HL-60 (cell line): ENCODE results near the gene KIAA1671.

Experiments used
- DNase-seq, 2 experiments: peaks; one replicate each; pipeline ENCODE4 v3.0.0-alpha.2; 2010 to 2020; ENCODE audit warnings: low read depth in 1 of 2, low spot score in 1 of 2
- H3K27ac ChIP-seq: fragments of 250-450 bp; sonication (Bioruptor Pico); replicated peaks from 2 replicates; pipeline ENCODE4 v1.5.1; 2020; ENCODE audit warnings: mild to moderate bottlenecking, moderate library complexity
- H3K27me3 ChIP-seq: fragments of 250-450 bp; sonication (Bioruptor Pico); 2 replicates; pipeline ENCODE4 v1.5.1; 2021; ENCODE audit warnings: mild to moderate bottlenecking, moderate library complexity; ENCODE audit not compliant: insufficient read depth, poor library complexity, severe bottlenecking
- H3K4me3 ChIP-seq: replicated peaks from 2 replicates; pipeline ENCODE4 v1.5.1; 2011; ENCODE audit warnings: mild to moderate bottlenecking, control low read depth, low read length; ENCODE audit not compliant: insufficient read depth
- GABPA ChIP-seq: IDR thresholded peaks from 2 replicates; pipeline ENCODE4 v1.6.1; 2012; ENCODE audit warnings: low read depth
- POLR2AphosphoS5 ChIP-seq: IDR thresholded peaks from 2 replicates; pipeline ENCODE4 v1.6.1; 2012; ENCODE audit warnings: low read depth
- SPI1 ChIP-seq: IDR thresholded peaks from 2 replicates; pipeline ENCODE4 v1.6.1; 2012; ENCODE audit warnings: low read depth, mild to moderate bottlenecking, borderline replicate concordance
- TF ChIP-seq, protein P1 (sequence below): IDR thresholded peaks from one replicate; pipeline ENCODE4 v1.5.1; 2011; ENCODE audit warnings: low read length, control low read depth, inconsistent platforms; ENCODE audit not compliant: insufficient read depth
- TF ChIP-seq, protein P2 (sequence below): IDR thresholded peaks from 2 replicates; pipeline ENCODE4 v1.6.1; 2012; ENCODE audit warnings: low read depth; ENCODE audit not compliant: insufficient replicate concordance

Gene KIAA1671

DNA sequence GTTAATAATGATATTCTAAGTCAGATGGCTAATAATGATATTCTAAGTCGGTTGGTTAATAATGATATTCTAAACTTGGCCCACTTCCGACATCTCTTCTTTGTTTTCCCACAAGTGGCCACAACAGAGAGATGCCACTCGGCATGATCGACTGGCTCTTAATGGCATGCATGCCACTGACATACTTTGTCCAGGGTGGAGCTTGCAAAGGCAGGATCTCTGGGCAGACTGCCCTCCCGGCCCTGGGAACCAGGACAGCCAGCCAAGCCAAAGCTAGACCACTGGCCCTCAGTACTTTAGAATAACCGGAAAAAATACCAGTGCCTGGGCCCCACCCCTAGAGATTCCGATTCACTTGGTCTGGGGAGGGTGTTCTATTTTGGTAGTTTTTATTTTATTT lies 78.1 kb downstream of the KIAA1671 start:
- TF ChIP-seq, protein P1, sequence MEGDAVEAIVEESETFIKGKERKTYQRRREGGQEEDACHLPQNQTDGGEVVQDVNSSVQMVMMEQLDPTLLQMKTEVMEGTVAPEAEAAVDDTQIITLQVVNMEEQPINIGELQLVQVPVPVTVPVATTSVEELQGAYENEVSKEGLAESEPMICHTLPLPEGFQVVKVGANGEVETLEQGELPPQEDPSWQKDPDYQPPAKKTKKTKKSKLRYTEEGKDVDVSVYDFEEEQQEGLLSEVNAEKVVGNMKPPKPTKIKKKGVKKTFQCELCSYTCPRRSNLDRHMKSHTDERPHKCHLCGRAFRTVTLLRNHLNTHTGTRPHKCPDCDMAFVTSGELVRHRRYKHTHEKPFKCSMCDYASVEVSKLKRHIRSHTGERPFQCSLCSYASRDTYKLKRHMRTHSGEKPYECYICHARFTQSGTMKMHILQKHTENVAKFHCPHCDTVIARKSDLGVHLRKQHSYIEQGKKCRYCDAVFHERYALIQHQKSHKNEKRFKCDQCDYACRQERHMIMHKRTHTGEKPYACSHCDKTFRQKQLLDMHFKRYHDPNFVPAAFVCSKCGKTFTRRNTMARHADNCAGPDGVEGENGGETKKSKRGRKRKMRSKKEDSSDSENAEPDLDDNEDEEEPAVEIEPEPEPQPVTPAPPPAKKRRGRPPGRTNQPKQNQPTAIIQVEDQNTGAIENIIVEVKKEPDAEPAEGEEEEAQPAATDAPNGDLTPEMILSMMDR: no peak
- TF ChIP-seq, protein P2, sequence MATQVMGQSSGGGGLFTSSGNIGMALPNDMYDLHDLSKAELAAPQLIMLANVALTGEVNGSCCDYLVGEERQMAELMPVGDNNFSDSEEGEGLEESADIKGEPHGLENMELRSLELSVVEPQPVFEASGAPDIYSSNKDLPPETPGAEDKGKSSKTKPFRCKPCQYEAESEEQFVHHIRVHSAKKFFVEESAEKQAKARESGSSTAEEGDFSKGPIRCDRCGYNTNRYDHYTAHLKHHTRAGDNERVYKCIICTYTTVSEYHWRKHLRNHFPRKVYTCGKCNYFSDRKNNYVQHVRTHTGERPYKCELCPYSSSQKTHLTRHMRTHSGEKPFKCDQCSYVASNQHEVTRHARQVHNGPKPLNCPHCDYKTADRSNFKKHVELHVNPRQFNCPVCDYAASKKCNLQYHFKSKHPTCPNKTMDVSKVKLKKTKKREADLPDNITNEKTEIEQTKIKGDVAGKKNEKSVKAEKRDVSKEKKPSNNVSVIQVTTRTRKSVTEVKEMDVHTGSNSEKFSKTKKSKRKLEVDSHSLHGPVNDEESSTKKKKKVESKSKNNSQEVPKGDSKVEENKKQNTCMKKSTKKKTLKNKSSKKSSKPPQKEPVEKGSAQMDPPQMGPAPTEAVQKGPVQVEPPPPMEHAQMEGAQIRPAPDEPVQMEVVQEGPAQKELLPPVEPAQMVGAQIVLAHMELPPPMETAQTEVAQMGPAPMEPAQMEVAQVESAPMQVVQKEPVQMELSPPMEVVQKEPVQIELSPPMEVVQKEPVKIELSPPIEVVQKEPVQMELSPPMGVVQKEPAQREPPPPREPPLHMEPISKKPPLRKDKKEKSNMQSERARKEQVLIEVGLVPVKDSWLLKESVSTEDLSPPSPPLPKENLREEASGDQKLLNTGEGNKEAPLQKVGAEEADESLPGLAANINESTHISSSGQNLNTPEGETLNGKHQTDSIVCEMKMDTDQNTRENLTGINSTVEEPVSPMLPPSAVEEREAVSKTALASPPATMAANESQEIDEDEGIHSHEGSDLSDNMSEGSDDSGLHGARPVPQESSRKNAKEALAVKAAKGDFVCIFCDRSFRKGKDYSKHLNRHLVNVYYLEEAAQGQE: no peak
- TF ChIP-seq GABPA: no peak
- TF ChIP-seq SPI1: no peak
- no peak for TF ChIP-seq POLR2AphosphoS5
- Histone ChIP-seq H3K27ac (no peak overlapping the region), H3K4me3 (no peak overlapping the region), H3K27me3 (no peaks in the 10 kb centered on the region)
- no peak for DNase-seq

DNA sequence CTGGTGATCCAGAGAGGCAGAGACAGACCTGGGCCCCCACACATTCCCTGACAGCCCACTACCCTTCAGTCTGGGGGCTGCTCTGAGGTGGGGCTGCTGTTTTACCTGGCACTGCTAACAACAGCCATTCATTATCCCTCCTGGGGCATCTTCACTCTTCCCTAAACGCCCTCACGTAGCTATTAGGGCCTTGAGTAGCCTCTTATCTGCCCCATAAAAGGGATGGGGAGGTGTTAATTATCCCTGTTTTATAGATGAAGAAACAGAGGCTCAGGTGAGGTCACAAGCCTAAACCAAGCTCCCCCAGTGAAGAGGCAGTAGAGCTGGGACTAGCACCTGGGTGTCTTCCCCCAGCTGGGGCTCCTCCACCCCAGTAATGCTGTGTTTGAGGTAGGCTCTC lies 79.5 kb downstream of the KIAA1671 start:
- DNase-seq: no peak
- Histone ChIP-seq H3K4me3 (no peak overlapping the region), H3K27ac (no peak overlapping the region), H3K27me3 (no peaks in the 10 kb centered on the region)
- TF ChIP-seq, protein P2: no peak
- TF ChIP-seq SPI1: no peak
- no peak for TF ChIP-seq POLR2AphosphoS5
- TF ChIP-seq, protein P1: no peak
- no peak for TF ChIP-seq GABPA

DNA sequence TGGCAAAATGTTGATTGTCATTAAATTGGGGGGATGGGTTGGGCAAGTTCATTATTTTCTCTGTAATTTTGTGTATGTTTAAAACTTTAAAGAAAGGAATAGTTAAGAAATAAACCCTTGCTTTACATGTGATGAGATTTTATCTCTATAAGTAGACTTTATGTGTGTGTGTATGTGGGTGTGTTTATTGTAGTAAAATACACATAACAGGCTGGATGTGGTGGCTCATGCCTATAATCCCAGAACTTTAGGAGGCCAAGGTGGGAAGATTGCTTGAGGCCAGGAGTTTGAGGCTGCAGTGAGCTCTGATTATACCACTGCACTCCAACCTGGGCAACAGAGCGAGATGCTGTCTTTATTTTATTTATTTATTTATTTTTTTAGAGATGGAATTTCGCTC lies 83.2 kb downstream of the KIAA1671 start:
- TF ChIP-seq, protein P2: no peak
- TF ChIP-seq SPI1: no peak
- no peak for TF ChIP-seq POLR2AphosphoS5
- TF ChIP-seq, protein P1: no peak
- no peak for TF ChIP-seq GABPA
- H3K4me3 ChIP-seq: no peak overlapping the region
- no peak for DNase-seq
- no peak overlapping the region for H3K27ac ChIP-seq
- no peaks in the 10 kb centered on the region for H3K27me3 ChIP-seq
